IMR-90 (cell line): ENCODE measurements around the gene ESR1. TPM values are rescaled to one million over a fixed set of nuclear protein-coding genes. Genes with fewer than 3 reads are reported as not detected.
A peak's percentile ranks its signal among the peaks of the same experiment; 100 is the strongest.

ENCODE experiments used
- ATAC-seq: fragments of 200-7000 bp; cut with Tn5 transposase; 2 replicates; pipeline ENCODE4 v1.9.1; 2020; ENCODE audit warnings: low read depth, mild to moderate bottlenecking, moderate library complexity
- BruUV-seq: library from RNA; stranded (reverse); fragments of 400-500 nt; replicated peaks from 2 replicates; lab custom pipeline; 2021; lab: Mats Ljungman, UMichigan
- CTCF ChIA-PET: fragments of 300-600 bp; formaldehyde crosslinking; extraction: SDS; loops from one replicate; lab custom pipeline; 2021; ENCODE audit warnings: antibody characterized with exemption; lab: Yijun Ruan, JAX
- POLR2A ChIA-PET: fragments of 300-600 bp; sonication (Branson Sonifier 250); formaldehyde crosslinking; loops from one replicate; lab custom pipeline; 2022; ENCODE audit warnings: antibody characterized with exemption; ENCODE audit not compliant: unreplicated experiment; lab: Charles Lee
- DNase-seq: peaks from one replicate; pipeline ENCODE4 v3.0.0; 2013
- H2AFZ ChIP-seq: replicated peaks from 2 replicates; pipeline ENCODE3; 2013; ENCODE audit warnings: low read length, mild to moderate bottlenecking; ENCODE audit not compliant: poor library complexity
- H2AK5ac ChIP-seq: 2 replicates; pipeline ENCODE4 v1.6.1; 2013; ENCODE audit warnings: low read depth, low read length, inconsistent platforms
- H2AK9ac ChIP-seq: replicated peaks from 2 replicates; pipeline ENCODE3; 2013; ENCODE audit warnings: mild to moderate bottlenecking, low read depth, low read length, moderate library complexity; ENCODE audit not compliant: poor library complexity
- H2BK120ac ChIP-seq: 2 replicates; pipeline ENCODE4 v1.6.1; 2013; ENCODE audit warnings: low read depth, low read length, inconsistent platforms
- H2BK15ac ChIP-seq: 3 replicates; pipeline ENCODE4 v1.6.1; 2013; ENCODE audit warnings: low read depth, low read length, inconsistent platforms
- H2BK20ac ChIP-seq: 2 replicates; pipeline ENCODE4 v1.6.1; 2013; ENCODE audit warnings: low read depth, mild to moderate bottlenecking, inconsistent platforms, low read length, moderate library complexity
- H2BK5ac ChIP-seq: 2 replicates; pipeline ENCODE4 v1.6.1; 2013; ENCODE audit warnings: mild to moderate bottlenecking, low read depth, low read length, inconsistent platforms; ENCODE audit not compliant: poor library complexity, severe bottlenecking
- H3K14ac ChIP-seq: replicated peaks from 2 replicates; pipeline ENCODE4 v1.6.1; 2013; ENCODE audit warnings: low read depth, low read length, inconsistent platforms
- H3K18ac ChIP-seq: 2 replicates; pipeline ENCODE4 v1.6.1; 2013; ENCODE audit warnings: low read depth, low read length, control low read depth
- H3K23ac ChIP-seq: 2 replicates; pipeline ENCODE4 v1.6.1; 2013; ENCODE audit warnings: low read depth, low read length, inconsistent platforms
- H3K27ac ChIP-seq: 2 replicates; pipeline ENCODE4 v1.5.1; 2013; ENCODE audit warnings: mild to moderate bottlenecking, control low read depth, low read length; ENCODE audit not compliant: insufficient read depth
- H3K27me3 ChIP-seq: 2 replicates; pipeline ENCODE4 v1.6.1; 2013; ENCODE audit warnings: low read length; ENCODE audit not compliant: control insufficient read depth, insufficient read depth
- H3K36me3 ChIP-seq: 2 replicates; pipeline ENCODE4 v1.6.1; 2013; ENCODE audit warnings: low read length, mixed read lengths; ENCODE audit not compliant: control insufficient read depth, insufficient read depth
- H3K4ac ChIP-seq: 2 replicates; pipeline ENCODE4 v1.6.1; 2013; ENCODE audit warnings: low read depth, low read length, inconsistent platforms
- H3K4me1 ChIP-seq: 2 replicates; pipeline ENCODE4 v1.6.1; 2013; ENCODE audit warnings: low read length, mixed read lengths; ENCODE audit not compliant: control insufficient read depth, insufficient read depth
- H3K4me2 ChIP-seq: 2 replicates; pipeline ENCODE4 v1.6.1; 2013; ENCODE audit warnings: low read depth, mild to moderate bottlenecking, control low read depth, low read length, moderate library complexity
- H3K4me3 ChIP-seq: 2 replicates; pipeline ENCODE4 v1.5.1; 2013; ENCODE audit warnings: low read depth, mild to moderate bottlenecking, control low read depth, low read length, moderate library complexity; ENCODE audit not compliant: insufficient read depth
- H3K56ac ChIP-seq: 2 replicates; pipeline ENCODE4 v1.6.1; 2013; ENCODE audit warnings: low read length, inconsistent platforms; ENCODE audit not compliant: insufficient read depth; ENCODE audit errors: extremely low read depth
- H3K79me1 ChIP-seq, 2 experiments: 2 replicates each; pipeline ENCODE4 v1.6.1; 2013; ENCODE audit warnings: low read length in 2 of 2, inconsistent platforms in 1 of 2, low read depth in 1 of 2
- H3K9ac ChIP-seq: 2 replicates; pipeline ENCODE4 v1.6.1; 2013; ENCODE audit warnings: low read depth, low read length, control low read depth
- H3K9me1 ChIP-seq: 2 replicates; pipeline ENCODE4 v1.6.1; 2013; ENCODE audit warnings: low read length, inconsistent platforms; ENCODE audit not compliant: insufficient read depth
- H3K9me3 ChIP-seq: 2 replicates; pipeline ENCODE4 v1.6.1; 2013; ENCODE audit warnings: low read length; ENCODE audit not compliant: control insufficient read depth, insufficient read depth
- H4K20me1 ChIP-seq: 2 replicates; pipeline ENCODE4 v1.6.1; 2013; ENCODE audit warnings: low read length, inconsistent platforms; ENCODE audit not compliant: insufficient read depth
- H4K5ac ChIP-seq: 2 replicates; pipeline ENCODE4 v1.6.1; 2013; ENCODE audit warnings: mild to moderate bottlenecking, low read depth, low read length, control low read depth
- H4K8ac ChIP-seq, 2 experiments: 2 replicates each; pipeline ENCODE4 v1.6.1; 2013; ENCODE audit warnings: low read depth in 2 of 2, low read length in 2 of 2, control low read depth in 1 of 2, inconsistent platforms in 1 of 2
- H4K91ac ChIP-seq: 2 replicates; pipeline ENCODE4 v1.6.1; 2013; ENCODE audit warnings: low read depth, low read length, inconsistent platforms; ENCODE audit not compliant: insufficient read depth
- CEBPB ChIP-seq: IDR thresholded peaks from 2 replicates; pipeline ENCODE4 v1.6.1; 2012; ENCODE audit warnings: low read depth, low read length, improper control_type of control experiment
- CHD1 ChIP-seq: IDR thresholded peaks from 2 replicates; pipeline ENCODE4 v1.6.1; 2012; ENCODE audit warnings: low read depth, low read length, improper control_type of control experiment
- CTCF ChIP-seq: conservative IDR thresholded peaks from 2 replicates; pipeline ENCODE4 v1.5.1; 2012; ENCODE audit warnings: mild to moderate bottlenecking, low read depth, low read length, improper control_type of control experiment
- FOS ChIP-seq: fragments of 150-350 bp; IDR thresholded peaks from 2 replicates; pipeline ENCODE4 v1.6.1; 2016; ENCODE audit warnings: low read depth, low read length
- MAFK ChIP-seq: IDR thresholded peaks from 2 replicates; pipeline ENCODE4 v1.6.1; 2012; ENCODE audit warnings: low read depth, low read length, improper control_type of control experiment
- MAZ ChIP-seq: IDR thresholded peaks from 2 replicates; pipeline ENCODE4 v1.6.1; 2012; ENCODE audit warnings: low read depth, mild to moderate bottlenecking, low read length, improper control_type of control experiment, moderate library complexity, borderline replicate concordance
- MXI1 ChIP-seq: IDR thresholded peaks from 2 replicates; pipeline ENCODE4 v1.6.1; 2012; ENCODE audit warnings: low read depth, mild to moderate bottlenecking, low read length, moderate library complexity, borderline replicate concordance
- NFE2L2 ChIP-seq: fragments of 150-350 bp; IDR thresholded peaks from 2 replicates; pipeline ENCODE4 v1.6.1; 2016; ENCODE audit warnings: low read depth, mild to moderate bottlenecking, low read length
- POLR2A ChIP-seq: IDR thresholded peaks from 2 replicates; pipeline ENCODE4 v1.6.1; 2012; ENCODE audit warnings: mild to moderate bottlenecking, low read depth, low read length
- RAD21 ChIP-seq: IDR thresholded peaks from 2 replicates; pipeline ENCODE4 v1.6.1; 2012; ENCODE audit warnings: low read length, improper control_type of control experiment
- RFX5 ChIP-seq: IDR thresholded peaks from 2 replicates; pipeline ENCODE4 v1.8.0; 2012; ENCODE audit warnings: low read depth, mild to moderate bottlenecking, low read length, moderate library complexity
- SMC3 ChIP-seq: fragments of 150-350 bp; IDR thresholded peaks from 2 replicates; pipeline ENCODE4 v1.6.1; 2016; ENCODE audit warnings: low read depth, mild to moderate bottlenecking, antibody characterized with exemption, low read length, moderate library complexity
- USF2 ChIP-seq: fragments of 150-350 bp; IDR thresholded peaks from 2 replicates; pipeline ENCODE4 v1.6.1; 2017; ENCODE audit warnings: mild to moderate bottlenecking, antibody characterized with exemption, low read length, low read depth
- whole genome bisulfite sequencing, 2 experiments: methylation state at CpG; one replicate each; pipeline versions ENCODE4 v1.1.5 to v1.1.7; 2013; ENCODE audit warnings: missing lambda C conversion rate in 2 of 2; ENCODE audit not compliant: insufficient read length in 1 of 2; ENCODE audit errors: extremely low coverage in 2 of 2; 5-methylcytosine and 5-hydroxymethylcytosine counted together
- dilution Hi-C: fragments of 300-500 bp; cut with HindIII; formaldehyde crosslinking; loops from one replicate; pipeline ENCODE4 v1.14.3; 2018; ENCODE audit warnings: low sequenced_read_pairs; ENCODE audit not compliant: unreplicated experiment
- in situ Hi-C: fragments of 300-500 bp; cut with MboI; formaldehyde crosslinking; loops from 3 replicates; pipeline ENCODE4 v1.14.3; 2019; ENCODE audit warnings: low sequenced_read_pairs, inconsistent platforms, mixed read lengths
- intact Hi-C: fragments of 100-400 bp; cut with micrococcal nuclease; formaldehyde crosslinking; loops from 2 replicates; pipeline ENCODE4 v1.10.0; 2022
- polyA plus RNA-seq, 3 experiments: library from polyadenylated mRNA; depleted of rRNA; stranded (reverse); fragments of >200 nt; gene quantifications; 2 replicates each; pipeline ENCODE4 v1.2.3, GENCODE V29; 2012; ENCODE audit warnings: low replicate concordance in 1 of 3
- total RNA-seq: library from RNA; depleted of rRNA; stranded (reverse); fragments of >200 nt; gene quantifications from 2 replicates; pipeline ENCODE4 v1.2.3, GENCODE V29; 2012
- TF ChIP-seq, protein P1 (sequence below): fragments of 150-350 bp; IDR thresholded peaks from 2 replicates; pipeline ENCODE4 v1.6.1; 2016; ENCODE audit warnings: low read depth, mild to moderate bottlenecking, low read length, moderate library complexity, borderline replicate concordance

The ESR1 gene
- total and polyA plus RNA-seq, 2 of the 4 experiments (the other 2 are of a cell fraction) = not detected

DNA sequence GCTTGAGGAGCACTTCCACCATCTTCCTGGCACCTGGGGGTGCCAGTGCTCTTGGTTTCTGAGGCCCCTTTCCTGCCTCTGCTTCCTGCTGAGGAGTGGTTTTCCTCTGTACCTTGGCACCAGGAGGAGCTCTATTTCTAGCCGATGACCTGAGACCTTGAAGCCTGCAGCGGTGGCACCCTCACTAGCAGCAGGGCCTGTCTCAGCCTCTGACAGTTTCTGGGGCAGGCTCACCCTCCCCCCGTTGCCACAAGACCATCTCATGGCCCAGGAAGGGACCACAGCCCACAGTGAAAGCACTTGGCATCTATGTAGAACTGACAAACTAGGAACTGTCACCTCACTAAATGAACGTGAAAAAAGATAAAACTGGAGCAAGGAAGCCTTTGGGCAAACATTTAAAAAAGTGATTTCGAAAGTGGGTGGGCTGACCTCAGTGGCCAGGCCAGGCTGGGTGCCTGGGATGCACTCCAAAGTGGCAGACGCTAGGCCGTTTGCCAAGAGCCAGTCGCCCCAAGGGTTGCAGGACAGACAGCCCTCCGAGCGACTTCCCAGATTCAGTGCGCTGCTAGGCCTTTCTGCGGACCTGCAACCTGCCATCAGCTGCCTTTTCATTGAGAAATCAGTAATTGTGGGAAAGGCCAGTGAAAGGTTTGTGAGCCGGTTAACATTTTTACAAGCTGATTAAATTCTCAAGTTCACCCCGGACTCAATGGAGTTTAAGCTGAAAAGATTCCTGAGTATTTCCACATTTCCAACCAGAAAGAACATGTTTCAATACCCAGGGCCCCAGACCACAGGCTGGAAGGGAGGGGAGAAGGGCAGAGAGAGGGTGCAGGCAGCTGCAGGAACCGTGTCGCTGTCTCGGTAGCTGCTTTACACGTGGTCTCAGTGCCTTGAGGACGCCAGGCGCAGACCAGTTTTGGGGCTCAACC, 303.7 kb downstream of the ESR1 start:
- Histone ChIP-seq H2BK15ac (no peak overlapping the region), H4K5ac (0 out of 2 replicates have a peak overlapping the region, but pooled peaks have one; percentile 36), H3K79me1 (no peaks in the 10 kb centered on the region), H3K23ac (no peak overlapping the region), H2AK5ac (no peak overlapping the region), H4K91ac (no peak overlapping the region), H4K20me1 (no peaks in the 10 kb centered on the region), H2BK120ac (no peak overlapping the region), H2AK9ac (no peak overlapping the region), H3K27me3 (no peaks in the 10 kb centered on the region), H3K4ac (no peak overlapping the region), H2BK20ac (no peak overlapping the region), H3K9me1 (peaks cover 3% of the 10 kb centered on the region; the same call in 1 of the 2 replicates), H3K4me2 (no peak overlapping the region; the same call in 1 of the 2 replicates), H3K4me1 (peaks cover 12% of the 10 kb centered on the region), H2BK5ac (no peak overlapping the region), H3K9me3 (no peaks in the 10 kb centered on the region), H3K18ac (peak overlapping the region; percentile 23; the same call in 1 of the 2 replicates), H3K56ac (no peak overlapping the region), H3K4me3 (no peak overlapping the region), H3K27ac (no peak overlapping the region; the same call in 1 of the 2 replicates), H3K9ac (no peak overlapping the region), H3K14ac (no peak overlapping the region), H2AFZ (peak overlapping the region; percentile 54), H3K36me3 (no peaks in the 10 kb centered on the region), H4K8ac (no peak overlapping the region)
- BruUV-seq = no TSS peak
- no peak for TF ChIP-seq MAFK
- no peak for TF ChIP-seq FOS
- no peak for TF ChIP-seq RAD21
- no peak for TF ChIP-seq USF2
- no peak for TF ChIP-seq MXI1
- no peak for TF ChIP-seq CEBPB
- TF ChIP-seq CHD1 = no peak
- TF ChIP-seq NFE2L2 = no peak
- no peak for TF ChIP-seq CTCF
- TF ChIP-seq MAZ = no peak
- TF ChIP-seq, protein P1, sequence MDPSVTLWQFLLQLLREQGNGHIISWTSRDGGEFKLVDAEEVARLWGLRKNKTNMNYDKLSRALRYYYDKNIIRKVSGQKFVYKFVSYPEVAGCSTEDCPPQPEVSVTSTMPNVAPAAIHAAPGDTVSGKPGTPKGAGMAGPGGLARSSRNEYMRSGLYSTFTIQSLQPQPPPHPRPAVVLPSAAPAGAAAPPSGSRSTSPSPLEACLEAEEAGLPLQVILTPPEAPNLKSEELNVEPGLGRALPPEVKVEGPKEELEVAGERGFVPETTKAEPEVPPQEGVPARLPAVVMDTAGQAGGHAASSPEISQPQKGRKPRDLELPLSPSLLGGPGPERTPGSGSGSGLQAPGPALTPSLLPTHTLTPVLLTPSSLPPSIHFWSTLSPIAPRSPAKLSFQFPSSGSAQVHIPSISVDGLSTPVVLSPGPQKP = no peak
- no peak for TF ChIP-seq RFX5
- no peak for TF ChIP-seq POLR2A
- no peak for TF ChIP-seq SMC3
- POLR2A ChIA-PET = no interaction called here
- WGBS, 2 experiments = 69% methylated on average over 8 of the region's 20 CpGs; no CpG with 5 or more reads in 1 of the 2 experiments
- DNase-seq = no peak
- ATAC-seq = peak; percentile 34; the same call in 1 of the 2 replicates
- in situ Hi-C loops (no loop called here), intact Hi-C loops (no loop called here), dilution Hi-C loops (no loop called here)
- CTCF ChIA-PET = interaction anchor here (0.7 to 1.7 kb wide), 5 partner anchors 10 to 1296 kb away, joined by 3 to 5 read pairs (median 3); no protein-coding TSS in a partner anchor
